ENCODE data around the gene GPR153.
"Not testable (repeated sequence)": the region's sequence is repeated elsewhere in the genome, so short reads cannot be mapped to it uniquely, and the experiment has no call there.

The GPR153 gene

DNA sequence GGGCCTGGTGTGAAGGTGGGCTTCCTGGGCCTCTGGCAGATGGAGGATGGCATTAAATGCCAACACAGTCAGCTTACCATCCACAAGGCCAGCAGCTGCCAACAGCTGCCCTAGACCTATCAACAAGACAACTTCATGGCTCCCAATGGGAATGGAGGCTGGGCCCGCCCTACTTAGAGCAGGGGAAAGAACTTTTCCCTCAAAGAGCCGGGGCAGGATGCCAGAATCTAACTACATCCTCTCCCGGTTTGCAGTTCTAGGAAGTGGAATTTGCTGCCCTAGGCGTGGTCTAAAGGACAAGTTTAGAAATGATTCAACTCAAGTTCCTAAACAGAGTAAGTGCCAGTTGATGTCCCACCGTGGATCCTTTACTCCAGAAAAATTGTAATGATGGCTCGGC is 38.3 kb downstream of the GPR153 start:
- DNase-seq, result no peak

DNA sequence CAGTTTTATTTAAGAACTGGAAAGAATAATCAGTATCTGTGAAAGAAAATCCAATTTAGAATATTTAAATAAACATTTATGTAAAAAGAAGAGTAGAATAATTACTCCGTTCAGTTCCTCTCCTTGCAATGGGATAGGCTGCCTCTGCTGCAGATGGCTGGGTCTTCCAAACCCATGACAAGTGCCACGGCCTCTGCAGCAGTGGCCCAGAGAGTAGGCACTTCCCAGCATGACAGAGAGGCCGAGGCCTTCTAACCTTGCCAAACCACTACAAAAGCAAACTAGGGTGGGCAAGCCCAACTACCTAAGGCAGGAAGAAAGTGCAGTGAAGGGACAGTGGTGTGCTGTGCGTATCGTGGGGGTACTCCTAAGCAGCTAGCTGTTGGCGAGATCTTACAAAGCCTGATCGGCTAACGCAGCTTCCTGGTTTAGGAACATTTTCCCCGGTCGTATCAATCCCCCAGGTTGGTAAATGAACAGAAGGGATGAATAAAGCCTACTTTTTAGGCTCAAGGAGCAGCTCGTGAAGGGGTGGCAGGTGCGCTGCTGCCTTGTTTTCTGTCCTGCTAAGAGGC is 39.6 kb downstream of the GPR153 start:
- no peak for DNase-seq

DNA sequence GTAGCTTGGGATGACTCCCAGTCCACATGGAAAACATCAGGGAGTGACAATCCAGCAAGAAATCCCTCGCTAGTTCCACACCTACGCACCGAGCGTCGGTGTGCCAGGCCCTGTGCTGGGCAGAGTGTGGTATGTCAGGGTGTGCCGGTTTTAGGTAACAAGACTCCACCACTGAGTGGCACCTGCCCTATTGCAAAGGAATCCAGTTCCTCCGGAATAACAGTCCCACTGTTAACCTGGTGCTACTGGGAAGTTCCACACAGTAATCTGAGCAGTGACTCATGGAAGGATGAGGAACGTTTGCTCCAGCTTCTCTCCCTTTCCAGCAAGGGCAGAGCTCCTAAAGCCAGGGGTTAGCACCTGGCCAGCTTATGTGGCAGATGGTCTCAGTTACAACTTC is 40.7 kb downstream of the GPR153 start:
- DNase-seq, result no peak

DNA sequence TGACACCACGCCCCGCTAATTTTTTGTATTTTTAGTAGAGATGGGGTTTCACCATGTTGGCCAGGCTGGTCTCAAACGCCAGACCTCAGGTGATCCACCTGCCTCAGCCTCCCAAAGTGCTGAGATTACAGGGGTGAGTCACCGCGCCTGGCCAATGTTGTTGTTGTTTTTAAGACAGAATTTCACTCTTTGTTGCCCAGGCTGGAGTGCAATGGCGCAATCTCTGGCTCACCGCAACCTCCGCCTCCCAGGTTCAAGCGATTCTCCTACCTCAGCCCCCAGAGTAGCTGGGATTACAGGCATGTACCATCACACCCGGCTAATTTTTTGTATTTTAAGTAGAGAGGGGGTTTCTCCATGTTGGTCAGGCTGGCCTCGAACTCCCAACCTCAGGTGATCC is 41.3 kb downstream of the GPR153 start:
- DNase-seq, result not testable (repeated sequence)

DNA sequence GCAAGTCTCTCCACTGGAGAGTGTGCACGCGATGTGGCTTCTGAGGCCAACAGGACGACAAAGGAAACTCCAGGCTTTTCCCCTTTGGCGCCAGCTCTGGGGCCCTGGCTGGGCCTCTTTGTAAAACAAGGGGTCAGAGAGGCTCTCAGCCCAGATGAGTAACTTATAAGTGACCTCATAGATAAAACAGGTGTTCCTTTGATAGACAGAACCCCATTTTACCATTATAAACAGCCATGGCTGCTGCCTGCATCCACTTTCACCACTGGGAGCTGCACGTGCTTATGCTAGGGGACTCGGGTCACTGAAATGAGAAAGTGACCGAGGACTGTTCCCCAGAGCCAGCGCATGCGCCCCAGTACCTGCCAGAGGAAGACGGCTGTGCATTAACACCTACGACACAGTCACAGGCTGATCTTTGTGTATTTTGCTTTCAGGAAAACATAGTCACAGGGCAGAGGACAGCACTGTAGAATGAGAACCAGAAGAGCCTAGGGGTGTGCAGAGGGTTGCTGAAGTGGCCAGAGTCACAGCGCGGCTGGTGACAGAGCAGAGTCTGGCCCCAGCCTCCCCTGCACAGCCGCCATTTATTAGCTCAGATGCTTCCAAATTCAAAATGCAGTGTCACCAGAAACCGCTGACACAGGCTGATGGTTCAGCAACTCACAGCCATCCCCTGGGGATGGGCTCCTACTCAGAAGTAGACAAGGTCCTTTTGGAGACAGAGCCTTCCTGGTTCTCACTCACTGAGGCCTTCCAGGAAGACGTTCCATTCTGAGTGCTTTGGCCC is 42.3 kb downstream of the GPR153 start:
- DNase-seq, result no peak

DNA sequence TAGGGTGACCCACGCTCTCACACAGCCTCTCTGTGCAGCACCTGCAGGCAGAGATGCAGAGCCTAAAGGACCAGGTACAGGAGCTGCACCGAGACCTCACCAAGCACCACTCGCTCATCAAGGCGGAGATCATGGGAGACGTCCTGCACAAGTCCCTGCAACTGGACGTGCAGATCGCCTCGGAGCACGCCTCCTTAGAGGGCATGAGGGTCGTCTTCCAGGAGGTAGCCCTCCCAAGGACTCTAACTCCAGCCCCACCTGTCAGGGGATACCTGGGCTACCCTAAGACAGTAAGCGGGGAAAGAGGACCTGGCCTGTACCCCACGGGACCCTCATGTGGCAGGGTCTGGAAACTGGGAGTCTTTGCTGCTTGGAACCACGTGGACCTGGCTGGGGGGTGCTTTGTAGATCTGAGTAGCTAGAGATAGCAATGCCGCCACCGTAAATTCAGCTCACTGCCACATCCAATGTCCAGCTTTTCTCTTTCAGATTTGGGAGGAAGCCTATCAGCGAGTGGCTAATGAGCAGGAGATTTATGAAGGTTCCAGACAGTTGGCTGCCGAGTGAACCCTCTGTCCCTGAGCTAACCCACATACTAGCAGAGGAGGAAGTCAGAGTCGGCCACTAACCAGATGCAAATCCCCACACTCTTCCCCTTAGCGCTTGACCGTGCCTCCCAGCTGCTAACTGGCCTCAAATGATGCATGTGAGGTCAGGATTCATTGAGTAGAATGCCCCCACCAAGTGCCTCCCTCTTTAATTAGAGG is 48.5 kb downstream of the GPR153 start:
- DNase-seq, result no peak

DNA sequence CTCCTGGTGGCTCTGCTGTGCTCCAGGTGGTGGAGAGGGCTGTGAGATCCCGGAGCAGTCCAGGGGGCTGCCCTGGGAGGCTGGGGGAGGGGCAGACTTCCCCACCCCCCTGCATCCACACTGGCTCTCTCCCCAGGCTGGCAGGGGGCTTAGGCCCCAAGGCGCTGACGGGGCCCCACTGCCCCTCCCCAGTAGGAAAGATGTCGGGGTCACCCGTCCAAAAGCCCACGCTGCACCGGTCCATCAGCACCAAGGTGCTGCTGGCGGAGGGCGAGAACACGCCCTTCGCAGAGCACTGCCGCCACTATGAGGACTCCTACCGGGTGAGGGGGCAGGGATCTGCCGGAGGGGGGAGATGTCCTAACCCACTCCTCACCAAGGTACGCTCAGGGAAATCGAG is 49.2 kb downstream of the GPR153 start:
- DNase-seq, result no peak

DNA sequence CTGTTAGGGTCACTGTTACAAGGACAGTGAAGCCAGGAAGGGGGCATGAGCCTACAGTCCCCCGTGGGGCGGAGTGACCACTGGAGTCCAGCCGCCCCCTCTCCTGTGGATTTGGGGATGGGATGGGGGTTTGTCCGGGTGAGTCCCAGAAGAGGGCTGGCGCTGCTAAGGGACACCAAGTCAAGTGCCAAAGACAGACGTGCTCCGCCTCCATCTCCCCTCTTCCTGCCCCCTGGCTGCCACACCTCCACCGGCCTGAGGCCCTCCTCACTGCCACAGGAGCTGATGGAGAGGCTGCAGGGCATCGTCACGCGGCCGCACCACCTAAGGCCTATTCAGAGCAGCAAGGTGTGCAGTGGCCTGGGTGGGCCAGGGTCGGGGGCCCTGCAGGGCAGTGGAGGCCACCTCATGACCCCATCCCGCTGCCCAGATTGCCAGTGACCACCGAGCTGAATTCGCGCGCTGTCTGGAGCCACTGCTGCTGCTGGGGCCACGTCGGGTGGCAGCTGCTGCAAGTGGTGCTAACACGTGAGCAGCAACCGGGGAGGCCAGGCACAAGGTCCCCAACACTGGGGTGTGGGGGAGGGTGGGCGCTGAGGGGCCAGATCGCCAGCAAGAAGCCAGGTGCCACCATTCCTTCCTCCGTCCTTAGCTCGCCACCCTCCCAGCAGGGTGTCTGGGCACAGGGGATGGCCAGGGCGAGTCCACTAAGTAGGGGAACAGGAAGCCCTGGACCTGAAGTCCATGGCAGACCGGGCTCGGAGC is 50.1 kb downstream of the GPR153 start:
- DNase-seq, result no peak

DNA sequence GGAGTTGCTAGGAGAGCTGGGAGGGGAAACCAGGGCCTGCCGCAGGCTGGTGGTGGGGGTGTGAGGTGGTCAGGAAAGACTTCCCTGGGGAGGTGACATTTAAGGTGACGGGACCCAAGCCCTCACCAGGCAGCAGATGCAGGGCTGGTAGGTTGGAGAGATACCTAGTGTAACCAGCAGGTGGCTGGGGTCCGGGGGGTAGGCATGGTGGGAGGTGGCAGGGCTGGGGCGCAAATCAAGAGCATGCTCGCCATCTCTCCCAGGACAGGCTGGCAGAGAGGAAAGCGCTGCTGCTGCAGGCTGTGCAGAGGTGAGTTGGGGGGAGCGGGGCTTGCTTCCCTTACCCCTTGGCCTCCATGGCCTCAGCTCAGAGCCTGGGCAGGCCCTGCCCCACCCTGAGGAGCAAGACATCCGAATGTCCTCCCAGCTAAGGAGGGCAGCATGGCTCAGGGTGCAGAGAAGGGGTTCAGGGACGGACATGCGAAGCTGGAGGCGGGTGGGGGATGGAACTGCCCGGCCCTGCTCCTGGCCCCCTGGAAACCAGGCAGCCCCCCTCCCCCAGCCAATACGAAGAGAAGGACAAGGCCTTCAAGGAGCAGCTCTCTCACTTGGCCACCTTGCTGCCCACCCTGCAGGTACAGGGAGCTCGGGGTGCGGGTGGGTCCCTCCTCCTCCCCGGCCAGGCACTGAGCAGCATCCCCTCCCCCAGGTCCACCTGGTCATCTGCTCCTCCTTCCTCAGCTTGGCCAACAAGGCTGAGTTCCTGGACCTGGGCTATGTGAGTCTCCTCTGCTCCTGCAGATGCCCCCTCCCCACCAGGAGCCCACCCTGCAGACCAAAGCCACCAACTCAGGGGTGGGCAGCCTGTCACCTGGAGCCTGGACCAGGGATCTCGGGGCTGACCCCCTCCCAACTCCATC is 51.0 kb downstream of the GPR153 start:
- DNase-seq, result peak in 1 of 2 experiments; percentile 76

DNA sequence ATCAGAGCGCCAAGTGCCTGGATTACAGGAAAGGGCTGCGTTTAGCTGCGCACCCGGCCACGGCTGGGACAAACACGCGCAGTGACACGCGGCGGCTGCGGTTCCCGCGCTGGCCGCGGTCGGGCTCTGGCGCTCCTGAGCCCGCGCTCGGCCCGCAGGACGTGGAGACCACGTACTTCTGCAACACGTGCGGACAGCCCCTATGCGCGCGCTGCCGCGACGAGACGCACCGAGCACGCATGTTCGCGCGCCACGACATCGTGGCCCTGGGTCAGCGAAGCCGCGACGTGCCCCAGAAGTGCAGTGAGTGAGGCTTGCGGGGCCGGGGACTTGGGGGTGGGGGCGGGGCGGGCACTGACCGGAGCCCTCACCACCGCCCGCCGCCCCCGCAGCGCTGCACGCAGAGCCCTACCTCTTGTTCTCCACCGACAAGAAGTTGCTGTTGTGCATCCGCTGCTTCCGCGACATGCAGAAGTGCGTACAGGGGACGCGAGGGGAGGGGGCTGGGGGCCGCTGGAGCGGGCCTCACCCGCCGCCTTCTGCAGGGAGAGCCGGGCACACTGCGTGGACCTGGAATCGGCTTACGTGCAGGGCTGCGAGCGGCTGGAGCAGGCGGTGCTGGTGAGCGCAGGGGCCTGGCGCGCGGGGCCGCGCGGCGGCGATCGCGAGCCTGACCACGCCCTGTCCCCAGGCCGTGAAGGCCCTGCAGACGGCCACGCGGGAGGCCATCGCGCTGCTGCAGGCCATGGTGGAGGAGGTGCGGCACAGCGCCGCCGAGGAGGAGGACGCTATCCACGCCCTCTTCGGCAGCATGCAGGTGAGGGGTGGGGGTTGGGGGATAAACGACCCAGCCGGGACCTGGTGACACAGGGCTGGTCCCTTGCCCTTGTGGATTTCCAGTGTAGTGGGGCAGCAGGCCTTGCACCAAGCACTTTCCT is 51.9 kb downstream of the GPR153 start:
- DNase-seq, result peak; percentile 45 to 82

DNA sequence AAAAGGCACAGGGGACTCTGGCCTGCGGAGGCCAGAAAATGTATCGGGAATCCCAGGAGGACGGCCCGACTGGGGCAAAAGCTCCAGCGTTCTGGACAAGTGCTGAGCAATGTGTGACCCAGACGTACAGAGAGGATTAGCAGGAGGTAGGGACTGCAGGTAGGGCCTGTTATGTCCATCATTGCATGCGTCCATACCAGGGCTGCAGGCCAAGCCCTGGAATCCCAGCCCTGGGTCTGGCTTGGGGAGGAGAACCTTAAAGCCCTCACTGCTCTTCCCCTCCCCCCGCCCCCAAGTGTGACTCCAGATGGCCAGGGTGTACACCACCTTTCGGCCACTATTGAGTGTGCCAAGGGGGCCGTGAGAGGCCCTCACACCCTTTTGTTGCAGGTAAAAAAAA is 53.0 kb downstream of the GPR153 start:
- no peak for DNase-seq

DNA sequence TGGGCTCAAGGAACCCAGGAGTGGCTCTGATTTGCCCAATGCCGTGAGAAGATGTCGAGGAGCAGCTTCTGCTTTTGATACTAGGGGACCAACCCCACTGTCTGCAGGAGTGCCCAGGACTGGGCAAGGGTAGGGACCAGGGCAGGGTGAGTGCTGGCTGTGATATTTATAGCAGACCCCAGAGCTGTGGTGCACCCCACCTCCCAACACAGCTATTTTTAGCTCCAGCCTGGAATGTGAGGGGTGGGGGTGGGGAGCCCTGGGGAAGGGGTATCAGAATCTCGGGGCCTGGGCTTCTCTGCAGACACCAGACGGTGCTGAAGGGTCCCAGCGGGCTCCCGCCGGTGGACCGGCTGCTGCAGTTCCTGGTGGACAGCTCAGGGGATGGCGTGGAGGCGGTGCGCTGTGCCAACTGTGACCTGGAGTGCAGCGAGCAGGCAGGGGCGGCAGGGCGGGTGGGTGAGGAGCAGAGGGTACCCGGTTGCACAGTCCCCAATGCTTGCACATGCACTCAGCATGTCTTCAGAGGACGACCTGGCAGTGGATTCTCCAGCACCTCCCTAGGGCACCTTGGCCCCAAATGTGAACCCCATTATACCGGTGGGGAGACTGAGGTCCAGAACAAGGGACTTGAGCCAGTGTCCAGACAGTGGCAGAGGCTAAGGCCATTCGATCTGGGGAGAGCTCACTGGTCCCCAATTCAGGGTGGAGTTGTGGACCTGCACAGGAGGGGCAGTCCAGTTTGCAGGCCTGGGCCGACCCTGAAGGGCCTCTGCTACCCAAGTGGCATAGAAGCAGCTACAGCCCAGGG is 53.6 kb downstream of the GPR153 start:
- no peak for DNase-seq

DNA sequence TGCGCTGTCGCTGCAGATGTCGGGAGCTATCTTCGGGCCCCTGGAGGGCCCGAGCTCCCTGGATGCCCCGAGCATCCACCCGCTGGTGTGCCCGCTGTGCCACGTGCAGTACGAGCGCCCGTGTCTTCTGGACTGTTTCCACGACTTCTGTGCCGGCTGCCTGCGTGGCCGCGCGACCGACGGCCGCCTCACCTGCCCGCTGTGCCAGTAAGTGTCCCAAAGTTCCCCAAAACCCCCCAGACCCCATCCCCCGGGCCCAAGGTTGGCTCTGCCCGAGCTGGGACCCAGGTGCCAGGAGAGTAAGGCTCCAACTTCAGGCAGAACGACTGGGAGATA is 54.4 kb downstream of the GPR153 start:
- DNase-seq, result no peak

DNA sequence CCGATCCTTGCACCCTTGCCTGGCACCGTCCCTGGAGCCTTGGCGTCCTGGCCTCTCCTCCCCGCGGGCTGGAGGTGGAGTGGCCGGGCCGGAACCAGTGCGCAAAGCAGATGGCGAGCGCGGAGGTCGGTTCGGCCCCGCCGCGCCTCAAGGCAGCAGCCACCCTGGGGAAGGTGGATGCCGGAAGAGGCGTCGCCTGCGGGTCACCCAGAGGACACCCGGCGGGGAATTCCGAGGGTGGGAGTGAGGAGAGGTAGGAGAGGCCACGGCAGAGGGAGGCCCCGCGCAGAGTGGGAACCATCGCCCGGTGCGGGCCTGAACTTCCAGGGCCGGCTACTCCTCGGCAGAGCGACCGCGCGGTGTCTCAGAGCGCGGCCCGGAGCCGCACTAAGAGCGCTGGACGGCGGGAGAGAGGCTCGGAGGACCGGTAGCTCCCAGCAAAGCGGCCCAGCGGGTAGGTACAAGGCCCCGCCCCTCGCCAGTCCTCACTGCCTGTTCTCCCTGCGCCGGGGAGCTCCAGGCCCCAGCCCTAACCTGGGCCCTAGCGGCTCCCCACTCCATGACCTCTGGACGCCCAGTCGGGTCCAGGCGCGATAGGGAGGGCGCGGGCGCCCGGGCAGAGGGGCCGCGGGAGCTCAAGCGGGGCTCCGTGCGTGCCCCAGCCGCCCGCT is 54.9 kb downstream of the GPR153 start, which contains the start of gene RNF207:
TSS of gene RNF207 (plus strand) at position 271 of the 671 bp plus-strand sequence. CDS start 417 bp downstream, outside the sequence.
- DNase-seq, result peak; percentile 22 to 79

DNA sequence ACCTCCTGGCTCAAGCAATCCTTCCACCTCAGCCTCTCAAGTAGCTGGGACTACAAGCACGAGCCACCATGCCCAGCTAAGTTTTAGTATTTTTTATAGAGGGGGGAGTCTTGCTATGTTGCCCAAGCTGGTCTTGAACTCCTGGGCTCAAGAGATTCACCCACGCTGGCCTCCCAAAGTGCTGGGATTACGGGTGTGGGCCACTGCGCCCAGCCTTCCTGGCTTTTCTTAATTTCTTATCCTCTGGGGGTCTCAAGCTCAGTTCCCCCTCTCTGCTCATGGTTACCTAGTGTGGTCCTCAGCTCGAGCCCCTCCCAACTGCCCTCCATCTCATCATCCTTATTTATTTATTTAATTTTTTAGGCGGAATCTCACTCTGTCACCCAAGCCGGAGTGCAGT is 58.6 kb downstream of the GPR153 start:
- DNase-seq, result no peak

DNA sequence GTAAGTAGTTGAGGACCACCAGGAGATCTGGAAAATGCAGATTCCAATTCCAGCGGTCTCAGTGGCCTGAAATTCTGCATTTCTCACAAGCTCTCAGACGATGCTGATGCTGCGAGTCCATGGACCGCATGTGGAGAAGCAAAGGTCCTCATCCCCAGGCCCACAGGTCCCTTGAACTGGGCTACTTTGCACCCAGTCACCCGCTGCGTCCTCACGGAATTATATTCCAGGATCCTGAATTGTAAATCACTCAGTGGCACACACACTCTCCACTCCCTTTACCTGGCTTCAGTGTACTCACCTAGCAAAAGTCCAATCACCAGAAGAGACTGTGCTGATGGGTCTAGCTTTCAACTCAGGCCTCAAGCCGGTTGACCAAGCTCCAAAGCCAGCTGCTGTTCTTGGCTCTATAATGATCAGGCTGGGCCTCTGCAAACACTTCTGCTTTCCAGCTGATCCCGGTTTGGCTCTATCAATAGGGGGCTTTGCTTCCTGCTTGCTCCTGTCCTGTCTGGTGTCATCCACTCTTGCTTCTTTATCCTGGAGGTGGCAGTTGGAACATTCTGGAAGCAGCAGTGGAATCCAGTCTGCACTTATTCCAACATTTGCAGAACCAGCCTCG is 60.6 kb downstream of the GPR153 start:
- DNase-seq, result no peak

DNA sequence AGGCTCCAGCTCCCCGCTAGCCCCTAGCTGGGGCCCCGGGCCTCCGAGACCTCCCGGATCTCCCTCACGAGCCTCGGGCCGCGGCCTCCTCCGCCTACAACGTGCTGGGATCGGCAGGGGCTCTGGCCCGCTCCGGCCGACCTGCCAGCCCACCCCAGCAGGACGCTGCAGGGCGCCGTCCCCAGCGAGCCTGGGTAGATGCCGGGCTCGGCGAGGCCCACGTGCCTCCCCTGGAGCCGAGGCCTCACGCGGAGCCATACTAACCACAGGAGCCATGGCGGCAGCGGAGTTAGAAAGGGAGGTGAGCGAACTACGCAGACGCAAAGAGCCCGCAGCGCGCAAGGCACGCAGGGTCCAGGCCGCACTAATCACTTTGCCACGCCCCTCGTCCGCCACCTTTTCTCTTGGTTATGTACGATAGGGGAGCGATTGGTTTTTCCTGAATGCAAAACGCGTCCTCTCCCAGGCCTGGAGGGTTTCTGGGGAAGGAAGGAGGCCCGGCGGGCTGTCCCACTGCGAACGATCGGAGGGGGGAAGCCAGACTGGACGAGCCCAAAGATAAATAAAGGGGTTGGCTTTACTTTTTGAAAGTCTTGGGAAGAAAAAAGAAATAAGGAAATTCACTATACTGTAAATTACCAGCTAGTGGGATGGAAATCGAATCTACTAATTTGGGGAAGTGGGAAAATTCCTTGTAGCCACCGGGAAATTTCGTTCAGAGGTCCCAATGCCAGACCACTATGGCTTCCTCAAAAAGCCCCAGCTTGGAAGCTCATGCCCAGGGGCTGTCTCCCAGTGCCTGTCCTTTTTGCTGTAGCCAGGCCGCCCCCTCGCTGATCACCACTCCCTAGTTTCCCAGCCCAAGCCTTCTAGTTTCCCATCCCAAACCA is 61.4 kb downstream of the GPR153 start, which contains the start of gene RPL22:
TSS of gene RPL22 (minus strand) at position 298 of the 890 bp plus-strand sequence. CDS start at position 276, 22 bp downstream.
- DNase-seq, result peak; percentile 98 to 99
